Keratinocyte (primary cell): Measurements from ENCODE around the gene MDM2. TPM values are rescaled to one million over a fixed set of nuclear protein-coding genes. Genes with fewer than 3 reads are reported as not detected.

Experiments used
- DNase-seq: peaks from one replicate; pipeline ENCODE4 v3.0.0-alpha.2; 2011; ENCODE audit warnings: low read depth, missing footprints, low spot score
- FAIRE-seq: peaks from 2 replicates; lab custom pipeline; 2011; peaks lifted over from hg19 to GRCh38; lab: Jason Lieb, UNC
- H2AFZ ChIP-seq: 2 replicates; pipeline ENCODE4 v1.6.0; 2012; ENCODE audit warnings: low read length, control low read depth, inconsistent platforms; ENCODE audit not compliant: control insufficient read depth
- H3K27ac ChIP-seq: 2 replicates; pipeline ENCODE4 v1.5.1; 2011; ENCODE audit warnings: low read length; ENCODE audit not compliant: control insufficient read depth, insufficient read depth
- H3K27me3 ChIP-seq: 3 replicates; pipeline ENCODE4 v1.6.0; 2011; ENCODE audit warnings: low read length; ENCODE audit not compliant: control insufficient read depth, insufficient read depth; ENCODE audit errors: extremely low read depth
- H3K36me3 ChIP-seq, 2 experiments: 2 replicates in 1 of 2; 3 replicates in 1 of 2; pipeline ENCODE4 v1.5.1; 2011; ENCODE audit warnings: low read length in 2 of 2, mild to moderate bottlenecking in 1 of 2; ENCODE audit not compliant: control insufficient read depth in 2 of 2, insufficient read depth in 2 of 2; ENCODE audit errors: extremely low read depth in 1 of 2
- H3K4me1 ChIP-seq: 3 replicates; pipeline ENCODE4 v1.5.1; 2011; ENCODE audit warnings: low read length; ENCODE audit not compliant: control insufficient read depth, insufficient read depth; ENCODE audit errors: extremely low read depth
- H3K4me2 ChIP-seq: 3 replicates; pipeline ENCODE4 v1.6.0; 2011; ENCODE audit warnings: low read depth, low read length; ENCODE audit not compliant: control insufficient read depth, insufficient read depth; ENCODE audit errors: extremely low read depth
- H3K4me3 ChIP-seq, 3 experiments: fragments of 200-600 bp in 1 of 3; sonication (generic) in 1 of 3; 2 replicates in 2 of 3; 3 replicates in 1 of 3; pipeline ENCODE4 v1.5.1; 2011 to 2016; ENCODE audit warnings: low read length in 3 of 3, mild to moderate bottlenecking in 3 of 3, control low read depth in 2 of 3, inconsistent platforms in 1 of 3, low read depth in 1 of 3, mixed read lengths in 1 of 3, mixed run types in 1 of 3, moderate library complexity in 1 of 3; ENCODE audit not compliant: control insufficient read depth in 2 of 3, insufficient read depth in 2 of 3; ENCODE audit errors: extremely low read depth in 1 of 3
- H3K79me2 ChIP-seq: 2 replicates; pipeline ENCODE4 v1.6.0; 2012; ENCODE audit warnings: low read length; ENCODE audit not compliant: control insufficient read depth, insufficient read depth
- H3K9ac ChIP-seq: 3 replicates; pipeline ENCODE4 v1.6.0; 2011; ENCODE audit warnings: low read length; ENCODE audit not compliant: control insufficient read depth, insufficient read depth; ENCODE audit errors: extremely low read depth
- H3K9me1 ChIP-seq: 3 replicates; pipeline ENCODE4 v1.6.0; 2011; ENCODE audit warnings: low read length; ENCODE audit not compliant: control insufficient read depth, insufficient read depth; ENCODE audit errors: extremely low read depth
- H3K9me3 ChIP-seq: 2 replicates; pipeline ENCODE4 v1.5.1; 2012; ENCODE audit warnings: low read depth, low read length; ENCODE audit not compliant: control insufficient read depth
- H4K20me1 ChIP-seq: 3 replicates; pipeline ENCODE4 v1.6.0; 2011; ENCODE audit warnings: low read length; ENCODE audit not compliant: control insufficient read depth, insufficient read depth; ENCODE audit errors: extremely low read depth
- CTCF ChIP-seq, 3 experiments: IDR thresholded peaks in 1 of 3; conservative IDR thresholded peaks in 1 of 3; optimal IDR thresholded peaks in 1 of 3; 2 replicates in 2 of 3; 3 replicates in 1 of 3; pipeline versions ENCODE3 to v1.5.1; 2011; ENCODE audit warnings: low read length in 3 of 3, mild to moderate bottlenecking in 3 of 3, moderate library complexity in 2 of 3, control low read depth in 1 of 3, inconsistent platforms in 1 of 3; ENCODE audit not compliant: insufficient read depth in 2 of 3; ENCODE audit errors: extremely low read depth in 1 of 3
- EZH2 ChIP-seq: IDR thresholded peaks from one replicate; pipeline ENCODE4 v1.6.1; 2012; ENCODE audit warnings: inconsistent platforms, mild to moderate bottlenecking, low read length, moderate library complexity
- dilution Hi-C: fragments of 300-500 bp; cut with MboI; formaldehyde crosslinking; loops from one replicate; pipeline ENCODE4 v1.7.0; 2020; ENCODE audit warnings: low sequenced_read_pairs; ENCODE audit not compliant: extremely low pct_ligation_motif_present
- polyA plus RNA-seq, 5 experiments: library from polyadenylated mRNA; depleted of rRNA in 3 of 5; stranded (reverse) in 3 of 5; stranded (forward) in 1 of 5; unstranded in 1 of 5; fragments of >200 nt; gene quantifications; 1 replicate in 1 of 5; 2 replicates in 3 of 5; 3 replicates in 1 of 5; pipeline versions ENCODE4 v1.2.1 to v1.2.3, GENCODE V29; 2011 to 2012; ENCODE audit warnings: missing spikeins in 2 of 5, low read depth in 1 of 5, low replicate concordance in 1 of 5

MDM2 gene
- polyA plus RNA-seq, 1 donor (not counting 4 experiments of a cell fraction or from before 2014, with no cell fraction given): 55.0 TPM

- Histone ChIP-seq H4K20me1 (no peaks in the 10 kb centered on the region), H3K9me3 (no peaks in the 10 kb centered on the region), H3K4me1 (no peaks in the 10 kb centered on the region), H3K27me3 (no peaks in the 10 kb centered on the region), H3K9ac (no peak overlapping the region), H2AFZ (no peak overlapping the region), H3K9me1 (no peaks in the 10 kb centered on the region), H3K4me3 (no peak overlapping the region), H3K27ac (no peak overlapping the region), H3K79me2 (peaks cover 12% of the 10 kb centered on the region), H3K36me3 (peaks cover 16 to 24% of the 10 kb centered on the region in 2 experiments), H3K4me2 (no peak overlapping the region)
- no peak for DNase-seq
- dilution Hi-C loops: no loop called here
- FAIRE-seq: no peak
- TF ChIP-seq EZH2 (no peak), CTCF (optimal IDR thresholded peaks at IDR 0.05 in 1 of 3, IDR thresholded peaks at IDR 0.05 in 1 of 3, conservative IDR thresholded peaks at IDR 0.05 in 1 of 3; ENCODE audit: extremely low read depth in 1 of 3, insufficient read depth in 2 of 3, low read length in 3 of 3) (no peak)
These were observed 23.9 kb downstream of the MDM2 start for GRCh38 chr12:68831751-68832503.

- FAIRE-seq: no peak
- no peak overlapping the region for H2AFZ ChIP-seq
- peaks cover 16 to 28% of the 10 kb centered on the region in 2 experiments for H3K36me3 ChIP-seq
- no peaks in the 10 kb centered on the region for H3K9me1 ChIP-seq
- no peak for TF ChIP-seq EZH2
- H3K27ac ChIP-seq: no peak overlapping the region
- dilution Hi-C loops: no loop called here
- no peak overlapping the region for H3K4me2 ChIP-seq
- H3K27me3 ChIP-seq: no peaks in the 10 kb centered on the region
- no peaks in the 10 kb centered on the region for H4K20me1 ChIP-seq
- DNase-seq: no peak
- peaks cover 12% of the 10 kb centered on the region for H3K79me2 ChIP-seq
- H3K9ac ChIP-seq: no peak overlapping the region
- H3K4me3 ChIP-seq: no peak overlapping the region
- H3K4me1 ChIP-seq: no peaks in the 10 kb centered on the region
- no peaks in the 10 kb centered on the region for H3K9me3 ChIP-seq
These were observed 24.5 kb downstream of the MDM2 start for GRCh38 chr12:68832504-68832867.

GRCh38 chr12:68833508-68833907 is 25.5 kb downstream of the MDM2 start:
- no peak overlapping the region for H3K27ac ChIP-seq
- no peak overlapping the region for H2AFZ ChIP-seq
- no peaks in the 10 kb centered on the region for H3K27me3 ChIP-seq
- H3K79me2 ChIP-seq: peaks cover 12% of the 10 kb centered on the region
- dilution Hi-C loops: no loop called here
- DNase-seq: no peak
- H3K9me1 ChIP-seq: no peaks in the 10 kb centered on the region
- H4K20me1 ChIP-seq: no peaks in the 10 kb centered on the region
- no peak overlapping the region for H3K9ac ChIP-seq
- H3K36me3 ChIP-seq: peaks cover 15 to 36% of the 10 kb centered on the region in 2 experiments
- TF ChIP-seq CTCF (optimal IDR thresholded peaks at IDR 0.05 in 1 of 3, IDR thresholded peaks at IDR 0.05 in 1 of 3, conservative IDR thresholded peaks at IDR 0.05 in 1 of 3; ENCODE audit: extremely low read depth in 1 of 3, insufficient read depth in 2 of 3, low read length in 3 of 3) (no peak), EZH2 (no peak)
- no peaks in the 10 kb centered on the region for H3K4me1 ChIP-seq
- no peak overlapping the region for H3K4me2 ChIP-seq
- no peaks in the 10 kb centered on the region for H3K9me3 ChIP-seq
- FAIRE-seq: no peak
- H3K4me3 ChIP-seq: no peak overlapping the region
